Bronchial epithelial cell (primary cell): ENCODE measurements around the gene DBF4. TPM values are rescaled to one million over a fixed set of nuclear protein-coding genes. Genes with fewer than 3 reads are reported as not detected.
"Not testable (repeated sequence)": the region's sequence is repeated elsewhere in the genome, so short reads cannot be mapped to it uniquely, and the experiment has no call there.

Experiments used
- DNase-seq: peaks from one replicate; pipeline ENCODE4 v3.0.0-alpha.2; 2010; ENCODE audit warnings: low read depth
- FAIRE-seq: peaks from 2 replicates; lab custom pipeline; 2011; peaks lifted over from hg19 to GRCh38; lab: Jason Lieb, UNC
- H3K27me3 ChIP-seq: 2 replicates; pipeline ENCODE4 v1.5.1; 2011; ENCODE audit warnings: low read length; ENCODE audit not compliant: control insufficient read depth, insufficient read depth
- H3K36me3 ChIP-seq: 2 replicates; pipeline ENCODE4 v1.5.1; 2011; ENCODE audit warnings: low read length; ENCODE audit not compliant: control insufficient read depth, insufficient read depth
- H3K4me3 ChIP-seq: 2 replicates; pipeline ENCODE4 v1.5.1; 2011; ENCODE audit warnings: mild to moderate bottlenecking, low read depth, low read length, control low read depth
- CTCF ChIP-seq: IDR thresholded peaks from 2 replicates; pipeline ENCODE4 v1.5.1; 2011; ENCODE audit warnings: mild to moderate bottlenecking, moderate library complexity, low read length, control low read depth, inconsistent platforms; ENCODE audit not compliant: insufficient read depth, severe bottlenecking
- total RNA-seq: library from RNA; depleted of rRNA; stranded (reverse); fragments of >200 nt; gene quantifications from 2 replicates; pipeline ENCODE4 v1.2.1, GENCODE V29; 2014

DBF4 gene
- total RNA-seq, 1 donor from 2014 or later, result 9.7 TPM

GRCh38 chr7:87878208-87878735 is 2.0 kb downstream of the DBF4 start:
- Histone ChIP-seq H3K4me3 (no peak overlapping the region), H3K36me3 (no peaks in the 10 kb centered on the region), H3K27me3 (no peaks in the 10 kb centered on the region)
- no peak for FAIRE-seq
- no peak for DNase-seq
- no peak for TF ChIP-seq CTCF

DNA sequence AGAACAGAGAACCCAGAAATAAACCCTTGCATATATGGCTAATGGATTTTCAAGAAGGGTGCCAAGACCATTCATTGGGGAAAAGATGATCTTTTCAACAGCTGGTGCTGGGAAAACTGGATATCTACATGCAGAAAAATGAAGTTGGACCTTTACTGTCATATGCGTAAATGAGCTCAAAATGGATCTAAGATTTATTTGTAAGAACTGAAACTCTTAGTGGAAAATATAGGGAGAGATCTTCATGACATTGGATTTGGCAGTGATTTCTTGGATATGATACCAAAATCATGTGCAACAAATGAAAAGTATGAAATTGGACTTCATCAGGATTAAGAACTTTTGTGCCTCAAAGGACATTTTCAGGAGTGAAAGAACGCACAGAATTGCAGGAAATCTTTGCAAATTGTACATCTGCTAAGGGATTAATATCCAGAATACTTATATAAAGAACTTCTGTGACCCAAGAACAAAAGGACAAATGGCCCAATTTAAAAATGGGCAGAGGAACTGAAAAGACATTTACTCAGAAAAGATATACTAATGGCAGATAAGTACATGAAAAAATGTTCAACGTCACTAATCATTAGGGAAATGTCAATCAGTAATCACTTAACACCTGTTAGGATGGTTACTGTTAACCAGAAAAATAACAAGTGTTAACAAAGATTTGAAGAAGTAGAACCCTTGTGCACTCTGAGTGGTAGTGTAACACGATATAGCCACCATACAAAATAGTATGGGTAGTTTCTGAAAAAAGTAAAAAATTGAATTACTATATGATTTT is 6.1 kb downstream of the DBF4 start:
- no peaks in the 10 kb centered on the region for H3K36me3 ChIP-seq
- no peak for TF ChIP-seq CTCF
- no peak overlapping the region for H3K4me3 ChIP-seq
- FAIRE-seq, result no peak
- H3K27me3 ChIP-seq, result no peaks in the 10 kb centered on the region
- DNase-seq, result no peak

- no peak overlapping the region for H3K4me3 ChIP-seq
- no peaks in the 10 kb centered on the region for H3K36me3 ChIP-seq
- H3K27me3 ChIP-seq, result no peaks in the 10 kb centered on the region
- no peak for DNase-seq
- no peak for FAIRE-seq
- TF ChIP-seq CTCF, result no peak
Observed at GRCh38 chr7:87885018-87885417, 8.7 kb downstream of the DBF4 start.

DNA sequence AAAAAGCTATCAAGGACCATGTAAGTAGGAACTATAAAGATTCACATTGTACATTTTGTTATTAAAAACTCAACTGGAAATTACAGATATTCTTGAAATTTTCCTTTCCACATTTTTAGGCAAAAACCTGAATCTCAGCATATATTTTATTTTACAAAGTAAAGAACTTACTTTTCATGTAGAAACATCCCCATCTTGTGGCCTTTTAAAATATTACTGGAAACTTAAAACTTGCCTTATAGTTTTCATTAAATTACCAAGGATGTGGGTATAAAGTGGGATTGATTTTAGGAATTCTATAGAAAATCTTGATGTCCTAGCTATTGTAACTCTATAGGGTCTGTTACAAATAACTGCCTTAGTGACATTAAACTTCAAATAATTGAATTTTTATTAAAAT is 10.6 kb downstream of the DBF4 start:
- no peak for FAIRE-seq
- TF ChIP-seq CTCF, result no peak
- no peaks in the 10 kb centered on the region for H3K36me3 ChIP-seq

DNA sequence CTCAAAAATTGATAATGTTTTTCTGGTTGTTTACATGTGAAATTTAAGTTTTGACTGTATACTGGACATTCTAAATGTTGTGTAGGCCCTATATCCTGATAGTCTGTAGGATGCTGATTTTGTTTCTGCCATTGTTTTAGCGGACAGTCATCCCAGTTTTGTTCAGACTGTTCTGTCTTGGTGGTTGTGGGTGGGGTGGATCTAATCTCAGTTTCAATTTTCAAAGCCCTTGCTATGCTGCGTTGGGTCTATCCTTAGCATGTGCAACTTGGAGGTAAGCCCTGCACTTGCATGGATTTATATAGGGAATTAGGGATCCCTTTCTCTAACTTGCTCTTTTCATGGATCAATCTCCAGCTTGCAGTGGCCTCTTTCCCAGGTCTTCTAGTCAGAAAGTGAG is 19.1 kb downstream of the DBF4 start:
- Histone ChIP-seq H3K27me3 (no peaks in the 10 kb centered on the region), H3K4me3 (no peak overlapping the region), H3K36me3 (peaks cover 1% of the 10 kb centered on the region)
- DNase-seq (no peak), FAIRE-seq (no peak)
- no peak for TF ChIP-seq CTCF

More for the DNA sequence above, 10.6 kb downstream of the DBF4 start:
- no peak overlapping the region for H3K4me3 ChIP-seq
- peak; percentile 56 for DNase-seq
- no peaks in the 10 kb centered on the region for H3K27me3 ChIP-seq

GRCh38 chr7:87899255-87899654 is 23.0 kb downstream of the DBF4 start:
- no peak for TF ChIP-seq CTCF
- no peaks in the 10 kb centered on the region for H3K27me3 ChIP-seq
- H3K36me3 ChIP-seq, result peaks cover 1% of the 10 kb centered on the region
- FAIRE-seq (no peak), DNase-seq (no peak)
- no peak overlapping the region for H3K4me3 ChIP-seq

DNA sequence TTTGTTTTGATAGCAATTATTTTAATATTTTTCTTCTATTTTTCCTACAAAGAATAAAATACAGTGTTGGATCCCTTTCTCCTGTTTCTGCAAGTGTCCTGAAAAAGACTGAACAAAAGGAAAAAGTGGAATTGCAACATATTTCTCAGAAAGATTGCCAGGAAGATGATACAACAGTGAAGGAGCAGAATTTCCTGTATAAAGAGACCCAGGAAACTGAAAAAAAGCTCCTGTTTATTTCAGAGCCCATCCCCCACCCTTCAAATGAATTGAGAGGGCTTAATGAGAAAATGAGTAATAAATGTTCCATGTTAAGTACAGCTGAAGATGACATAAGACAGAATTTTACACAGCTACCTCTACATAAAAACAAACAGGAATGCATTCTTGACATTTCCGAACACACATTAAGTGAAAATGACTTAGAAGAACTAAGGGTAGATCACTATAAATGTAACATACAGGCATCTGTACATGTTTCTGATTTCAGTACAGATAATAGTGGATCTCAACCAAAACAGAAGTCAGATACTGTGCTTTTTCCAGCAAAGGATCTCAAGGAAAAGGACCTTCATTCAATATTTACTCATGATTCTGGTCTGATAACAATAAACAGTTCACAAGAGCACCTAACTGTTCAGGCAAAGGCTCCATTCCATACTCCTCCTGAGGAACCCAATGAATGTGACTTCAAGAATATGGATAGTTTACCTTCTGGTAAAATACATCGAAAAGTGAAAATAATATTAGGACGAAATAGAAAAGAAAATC is 31.0 kb downstream of the DBF4 start:
- not testable (repeated sequence) for H3K27me3 ChIP-seq, FAIRE-seq, H3K4me3 ChIP-seq, H3K36me3 ChIP-seq
- peak; percentile 21 for DNase-seq

DNA sequence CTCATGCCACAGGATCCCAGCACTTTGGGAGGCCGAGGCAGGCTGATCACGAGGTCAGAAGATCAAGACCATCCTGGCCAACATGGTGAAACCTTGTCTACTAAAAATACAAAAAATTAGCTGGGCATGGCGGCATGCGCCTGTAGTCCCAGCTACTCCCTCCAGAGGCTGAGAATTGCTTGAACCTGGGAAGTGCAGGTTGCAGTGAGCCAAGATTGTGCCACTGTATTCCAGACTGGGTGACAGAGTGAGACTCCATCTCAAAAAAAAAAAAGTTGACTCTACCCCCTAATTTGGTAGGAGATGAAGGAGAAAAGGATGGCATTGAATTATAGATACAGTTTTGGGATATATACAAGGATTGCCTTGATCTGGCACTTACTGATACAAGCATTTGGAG is 32.5 kb downstream of the DBF4 start:
- DNase-seq, H3K27me3 ChIP-seq, H3K4me3 ChIP-seq, H3K36me3 ChIP-seq, FAIRE-seq: not testable (repeated sequence)
